ENCODE data around the gene CBLC.

Gene CBLC

GRCh38 chr19:44820648-44821609 is 43.2 kb downstream of the CBLC start:
- no peaks in the 10 kb centered on the region for H3F3A ChIP-seq (ENCODE audit: insufficient read depth)
- no peak for TF ChIP-seq EZH2phosphoT487 (conservative IDR thresholded peaks at IDR 0.05; ENCODE audit: low read length)
- no peak for TF ChIP-seq CTCF (IDR thresholded peaks at IDR 0.05; ENCODE audit: insufficient read depth, low read length, poor library complexity, severe bottlenecking)
- H3K4me2 ChIP-seq (ENCODE audit: low read depth, low read length, poor library complexity, severe bottlenecking): no peak overlapping the region
- no peak overlapping the region for H3K4me3 ChIP-seq (ENCODE audit: insufficient read depth, low read length, poor library complexity, severe bottlenecking)
- no peaks in the 10 kb centered on the region for H4K20me1 ChIP-seq (ENCODE audit: low read depth, low read length)
- H3K36me3 ChIP-seq (ENCODE audit: low read length): no peaks in the 10 kb centered on the region
- no peak overlapping the region for H3K9ac ChIP-seq (ENCODE audit: low read length)
- H2AFZ ChIP-seq (ENCODE audit: low read depth, low read length, severe bottlenecking): no peak overlapping the region
- no peaks in the 10 kb centered on the region for H3K27me3 ChIP-seq (ENCODE audit: low read length)
- H3K9me2 ChIP-seq (replicated peaks; ENCODE audit: insufficient read depth, low read length): no peaks in the 10 kb centered on the region
- H3K79me2 ChIP-seq (ENCODE audit: insufficient read depth, low read length): no peaks in the 10 kb centered on the region
- H3K27ac ChIP-seq (ENCODE audit: low read depth, low read length): no peak overlapping the region
- H3K9me3 ChIP-seq (ENCODE audit: insufficient read depth, low read length): no peaks in the 10 kb centered on the region

GRCh38 chr19:44822177-44822576 is 44.5 kb downstream of the CBLC start:
- Histone ChIP-seq H4K20me1 (ENCODE audit: low read depth, low read length) (no peaks in the 10 kb centered on the region), H3K27ac (ENCODE audit: low read depth, low read length) (no peak overlapping the region), H2AFZ (ENCODE audit: low read depth, low read length, severe bottlenecking) (no peak overlapping the region), H3K9ac (ENCODE audit: low read length) (no peak overlapping the region), H3K79me2 (ENCODE audit: insufficient read depth, low read length) (no peaks in the 10 kb centered on the region), H3K4me3 (ENCODE audit: insufficient read depth, low read length, poor library complexity, severe bottlenecking) (no peak overlapping the region), H3K9me2 (replicated peaks; ENCODE audit: insufficient read depth, low read length) (no peaks in the 10 kb centered on the region), H3K27me3 (ENCODE audit: low read length) (no peaks in the 10 kb centered on the region), H3K9me3 (ENCODE audit: insufficient read depth, low read length) (no peaks in the 10 kb centered on the region), H3K4me2 (ENCODE audit: low read depth, low read length, poor library complexity, severe bottlenecking) (no peak overlapping the region), H3F3A (ENCODE audit: insufficient read depth) (no peaks in the 10 kb centered on the region), H3K36me3 (ENCODE audit: low read length) (no peaks in the 10 kb centered on the region)
- no peak for TF ChIP-seq CTCF (IDR thresholded peaks at IDR 0.05; ENCODE audit: insufficient read depth, low read length, poor library complexity, severe bottlenecking)
- no peak for TF ChIP-seq EZH2phosphoT487 (conservative IDR thresholded peaks at IDR 0.05; ENCODE audit: low read length)

- no peak overlapping the region for H3K4me3 ChIP-seq (ENCODE audit: insufficient read depth, low read length, poor library complexity, severe bottlenecking)
- H3K27ac ChIP-seq (ENCODE audit: low read depth, low read length): no peak overlapping the region
- no peaks in the 10 kb centered on the region for H3K9me3 ChIP-seq (ENCODE audit: insufficient read depth, low read length)
These were observed 45.1 kb downstream of the CBLC start for GRCh38 chr19:44822670-44823372.

More at GRCh38 chr19:44822670-44823372, 45.1 kb downstream of the CBLC start:
- no peaks in the 10 kb centered on the region for H3K36me3 ChIP-seq (ENCODE audit: low read length)
- no peak overlapping the region for H2AFZ ChIP-seq (ENCODE audit: low read depth, low read length, severe bottlenecking)
- H3F3A ChIP-seq (ENCODE audit: insufficient read depth): no peaks in the 10 kb centered on the region
- no peak overlapping the region for H3K4me2 ChIP-seq (ENCODE audit: low read depth, low read length, poor library complexity, severe bottlenecking)
- H4K20me1 ChIP-seq (ENCODE audit: low read depth, low read length): no peaks in the 10 kb centered on the region
- H3K9ac ChIP-seq (ENCODE audit: low read length): no peak overlapping the region
- no peaks in the 10 kb centered on the region for H3K79me2 ChIP-seq (ENCODE audit: insufficient read depth, low read length)
- H3K9me2 ChIP-seq (replicated peaks; ENCODE audit: insufficient read depth, low read length): no peaks in the 10 kb centered on the region
- H3K27me3 ChIP-seq (ENCODE audit: low read length): no peaks in the 10 kb centered on the region
- TF ChIP-seq EZH2phosphoT487 (conservative IDR thresholded peaks at IDR 0.05; ENCODE audit: low read length) (no peak), CTCF (IDR thresholded peaks at IDR 0.05; ENCODE audit: insufficient read depth, low read length, poor library complexity, severe bottlenecking) (no peak)

Measured in SU-DHL-6 (cell line).